Esophagus squamous epithelium (tissue), 5 donors: Measurements from ENCODE around the gene HDHD5. TPM values are rescaled to one million over a fixed set of nuclear protein-coding genes. Genes with fewer than 3 reads are reported as not detected.
A peak's percentile ranks its signal among the peaks of the same experiment; 100 is the strongest.

ENCODE experiments used
- DNase-seq: peaks from one replicate; lab custom pipeline; 2025; lab: John Stamatoyannopoulos, UW
- H3K27ac ChIP-seq, 4 donors: fragments of 200-600 bp; sonication (generic); one replicate each; pipeline ENCODE4 v1.5.1; 2016 to 2019; ENCODE audit warnings: mild to moderate bottlenecking in 1 of 4
- H3K27me3 ChIP-seq, 4 donors: fragments of 200-600 bp; sonication (generic); 1 replicate in 3 of 4; 2 replicates in 1 of 4; pipeline versions ENCODE4 v1.5.1 to v1.6.0; 2017 to 2021; ENCODE audit warnings: antibody characterized with exemption in 1 of 4
- H3K36me3 ChIP-seq, 3 donors: fragments of 200-600 bp; sonication (generic); one replicate each; pipeline ENCODE4 v1.5.1; 2016 to 2019
- H3K4me1 ChIP-seq, 3 donors: fragments of 200-600 bp; sonication (generic); one replicate each; pipeline ENCODE4 v1.5.1; 2017 to 2019
- H3K4me3 ChIP-seq, 4 donors: fragments of 200-600 bp; sonication (generic); 1 replicate in 3 of 4; 2 replicates in 1 of 4; pipeline ENCODE4 v1.5.1; 2016 to 2019; ENCODE audit warnings: mild to moderate bottlenecking in 2 of 4, moderate library complexity in 1 of 4
- H3K9me3 ChIP-seq, 3 donors: fragments of 200-600 bp; sonication (generic); one replicate each; pipeline ENCODE4 v1.5.1; 2016 to 2019
- POLR2A ChIP-seq, 4 donors: fragments of 450-650 bp; IDR thresholded peaks; one replicate each; pipeline ENCODE4 v1.6.1; 2017; ENCODE audit warnings: antibody characterized with exemption in 4 of 4, mild to moderate bottlenecking in 4 of 4, moderate library complexity in 3 of 4
- WGBS, 2 donors: methylation state at CpG; one replicate each; pipeline ENCODE4 v1.1.5; 2018; 5-methylcytosine and 5-hydroxymethylcytosine counted together
- intact Hi-C: fragments of 100-400 bp; cut with DNase I; formaldehyde crosslinking; loops from one replicate; pipeline ENCODE4 v1.15.0; 2022
- total RNA-seq, 4 donors: library from RNA; depleted of rRNA; stranded (reverse); fragments of >200 nt; gene quantifications; one replicate each; pipeline ENCODE4 v1.1.0, GENCODE V29; 2016
- TF ChIP-seq, protein P1 (sequence below), 6 experiments: fragments of 450-650 bp in 4 of 6; fragments of 200-600 bp in 2 of 6; sonication (generic) in 2 of 6; IDR thresholded peaks; one replicate each; pipeline ENCODE4 v1.5.1; 2016 to 2019; ENCODE audit warnings: antibody characterized with exemption in 6 of 6, mild to moderate bottlenecking in 4 of 6, moderate library complexity in 4 of 6
- donor health status: DM: yes; HTN: yes; CAD: no.

The HDHD5 gene
- total RNA-seq, 4 donors from 2014 or later, result 23.2 to 40.4 (median 36.2) TPM

DNA sequence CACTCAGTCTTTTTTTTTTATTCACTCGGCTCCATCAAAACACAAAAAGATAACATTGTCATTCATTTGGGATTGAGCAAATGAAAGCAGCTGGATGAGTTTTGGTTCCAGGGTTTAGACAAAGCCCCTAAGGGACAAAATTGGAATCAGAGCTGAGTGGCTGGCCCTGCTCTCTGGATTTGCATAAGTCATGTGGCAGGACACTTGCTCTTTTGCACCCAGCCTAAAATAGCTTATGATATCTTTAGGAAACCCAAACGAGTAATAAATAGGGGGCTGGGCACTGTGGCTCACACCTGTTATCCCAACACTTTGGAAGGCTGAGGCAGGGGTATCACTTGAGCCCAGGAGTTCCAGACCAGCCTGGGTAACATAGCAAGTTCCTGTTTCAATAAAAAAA lies 27.0 kb downstream of the HDHD5 start:
- no peak for TF ChIP-seq POLR2A (IDR thresholded peaks at IDR 0.05)
- TF ChIP-seq, protein P1, sequence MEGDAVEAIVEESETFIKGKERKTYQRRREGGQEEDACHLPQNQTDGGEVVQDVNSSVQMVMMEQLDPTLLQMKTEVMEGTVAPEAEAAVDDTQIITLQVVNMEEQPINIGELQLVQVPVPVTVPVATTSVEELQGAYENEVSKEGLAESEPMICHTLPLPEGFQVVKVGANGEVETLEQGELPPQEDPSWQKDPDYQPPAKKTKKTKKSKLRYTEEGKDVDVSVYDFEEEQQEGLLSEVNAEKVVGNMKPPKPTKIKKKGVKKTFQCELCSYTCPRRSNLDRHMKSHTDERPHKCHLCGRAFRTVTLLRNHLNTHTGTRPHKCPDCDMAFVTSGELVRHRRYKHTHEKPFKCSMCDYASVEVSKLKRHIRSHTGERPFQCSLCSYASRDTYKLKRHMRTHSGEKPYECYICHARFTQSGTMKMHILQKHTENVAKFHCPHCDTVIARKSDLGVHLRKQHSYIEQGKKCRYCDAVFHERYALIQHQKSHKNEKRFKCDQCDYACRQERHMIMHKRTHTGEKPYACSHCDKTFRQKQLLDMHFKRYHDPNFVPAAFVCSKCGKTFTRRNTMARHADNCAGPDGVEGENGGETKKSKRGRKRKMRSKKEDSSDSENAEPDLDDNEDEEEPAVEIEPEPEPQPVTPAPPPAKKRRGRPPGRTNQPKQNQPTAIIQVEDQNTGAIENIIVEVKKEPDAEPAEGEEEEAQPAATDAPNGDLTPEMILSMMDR (IDR thresholded peaks at IDR 0.05), result no peak
- Histone ChIP-seq H3K36me3 (peaks cover 0 to 23% (median 0%) of the 10 kb centered on the region in 3 donors), H3K27ac (no peak overlapping the region), H3K9me3 (no peaks in the 10 kb centered on the region), H3K4me1 (no peaks in the 10 kb centered on the region), H3K4me3 (no peak overlapping the region), H3K27me3 (no peaks in the 10 kb centered on the region)
- intact Hi-C loops, result no loop called here
- DNase-seq, result no peak
- 47 to 50% methylated on average over 2 of the region's 2 CpGs for WGBS, 2 donors

GRCh38 chr22:17131686-17132085 lies 27.4 kb downstream of the HDHD5 start:
- Histone ChIP-seq H3K27ac (no peak overlapping the region), H3K4me1 (no peaks in the 10 kb centered on the region), H3K4me3 (no peak overlapping the region), H3K36me3 (peaks cover 0 to 19% (median 0%) of the 10 kb centered on the region in 3 donors), H3K9me3 (no peaks in the 10 kb centered on the region), H3K27me3 (no peaks in the 10 kb centered on the region)
- intact Hi-C loops, result no loop called here
- DNase-seq, result no peak
- no peak for TF ChIP-seq POLR2A (IDR thresholded peaks at IDR 0.05)
- TF ChIP-seq, protein P1 (IDR thresholded peaks at IDR 0.05), result no peak
- whole genome bisulfite sequencing, 2 donors, result 35 to 46% methylated on average over 4 to 5 of the region's 5 CpGs

- Histone ChIP-seq H3K36me3 (peaks cover 0 to 10% (median 0%) of the 10 kb centered on the region in 3 donors), H3K4me1 (no peaks in the 10 kb centered on the region), H3K9me3 (no peaks in the 10 kb centered on the region), H3K27me3 (no peaks in the 10 kb centered on the region), H3K4me3 (no peak overlapping the region), H3K27ac (no peak overlapping the region)
- DNase-seq, result no peak
- intact Hi-C loops, result no loop called here
- WGBS, 2 donors, result 67 to 100% methylated on average over 1 of the region's 1 CpG
- TF ChIP-seq POLR2A (IDR thresholded peaks at IDR 0.05), result no peak
- TF ChIP-seq, protein P1 (IDR thresholded peaks at IDR 0.05), result no peak
Measured at GRCh38 chr22:17130199-17130598, 28.9 kb downstream of the HDHD5 start.

- H3K4me1 ChIP-seq, result peaks cover 5 to 41% (median 22%) of the 10 kb centered on the region in 3 donors
- no peaks in the 10 kb centered on the region for H3K9me3 ChIP-seq
- H3K4me3 ChIP-seq, result peak within 1 kb of the TSS; percentile 42 to 75 (median 56)
- H3K27me3 ChIP-seq, result peaks cover 0 to 69% (median 7%) of the 10 kb centered on the region in 4 donors
- 9 to 14% methylated on average over 30 to 34 of the region's 69 CpGs for WGBS, 2 donors
- no peaks in the 10 kb centered on the region for H3K36me3 ChIP-seq
- TF ChIP-seq POLR2A (IDR thresholded peaks at IDR 0.05), result no peak
- TF ChIP-seq, protein P1 (IDR thresholded peaks at IDR 0.05), result no peak
- DNase-seq, result no peak
- intact Hi-C loops, result no loop called here
- H3K27ac ChIP-seq, result no peak within 1 kb of the TSS
Measured at GRCh38 chr22:17121233-17122195, 37.6 kb downstream of the HDHD5 start, which contains the start of gene TMEM121B. Gene TMEM121B (minus strand): TSS chr22:17121360. CDS start chr22:17121127, 233 bp downstream.

- DNase-seq, result no peak
- intact Hi-C loops, result no loop called here
- peak overlapping the region; percentile 42 to 75 (median 56) for H3K4me3 ChIP-seq
- H3K9me3 ChIP-seq, result no peaks in the 10 kb centered on the region
- TF ChIP-seq, protein P1 (IDR thresholded peaks at IDR 0.05), result no peak
- peaks cover 5 to 44% (median 22%) of the 10 kb centered on the region in 3 donors for H3K4me1 ChIP-seq
- no peaks in the 10 kb centered on the region for H3K36me3 ChIP-seq
- no CpG with 5 or more reads among the region's 70 CpGs for WGBS, 2 donors
- H3K27me3 ChIP-seq, result peaks cover 0 to 69% (median 7%) of the 10 kb centered on the region in 4 donors
- H3K27ac ChIP-seq, result no peak overlapping the region
Measured at GRCh38 chr22:17120711-17121232, 38.3 kb downstream of the HDHD5 start.
